Retinal pigment epithelial cell (primary cell): ENCODE data around the gene NABP1.

Source experiments
- DNase-seq: peaks from one replicate; pipeline ENCODE4 v3.0.0-alpha.2; 2010; ENCODE audit warnings: low read depth
- H3K4me3 ChIP-seq: 2 replicates; pipeline ENCODE4 v1.5.1; 2011; ENCODE audit warnings: mild to moderate bottlenecking, low read length, control low read depth, moderate library complexity
- CTCF ChIP-seq: conservative IDR thresholded peaks from 2 replicates; pipeline ENCODE4 v1.5.1; 2011; ENCODE audit warnings: low read depth, low read length, control low read depth, inconsistent platforms

The NABP1 gene

GRCh38 chr2:191696966-191697365, 19.0 kb downstream of the NABP1 start:
- no peak for DNase-seq
- no peak for TF ChIP-seq CTCF

GRCh38 chr2:191697870-191698269, 19.9 kb downstream of the NABP1 start:
- TF ChIP-seq CTCF = no peak
- no peak for DNase-seq
- H3K4me3 ChIP-seq = no peak overlapping the region

More at GRCh38 chr2:191696966-191697365, 19.0 kb downstream of the NABP1 start:
- no peak overlapping the region for H3K4me3 ChIP-seq

GRCh38 chr2:191699341-191699945, 21.5 kb downstream of the NABP1 start:
- no peak for TF ChIP-seq CTCF
- H3K4me3 ChIP-seq = no peak overlapping the region
- no peak for DNase-seq

- no peak for TF ChIP-seq CTCF
These were observed 23.1 kb downstream of the NABP1 start for GRCh38 chr2:191701029-191701428.

GRCh38 chr2:191701696-191702095, 23.8 kb downstream of the NABP1 start:
- no peak overlapping the region for H3K4me3 ChIP-seq
- no peak for TF ChIP-seq CTCF
- DNase-seq = no peak

More at GRCh38 chr2:191701029-191701428, 23.1 kb downstream of the NABP1 start:
- no peak for DNase-seq
- H3K4me3 ChIP-seq = no peak overlapping the region

- no peak for TF ChIP-seq CTCF
- H3K4me3 ChIP-seq = no peak overlapping the region
- no peak for DNase-seq
These were observed 25.3 kb downstream of the NABP1 start for GRCh38 chr2:191703079-191703725.

- TF ChIP-seq CTCF = no peak
- no peak overlapping the region for H3K4me3 ChIP-seq
- DNase-seq = no peak
These were observed 27.1 kb downstream of the NABP1 start for GRCh38 chr2:191705084-191705483.
